Choroid plexus epithelial cell (primary cell): Measurements from ENCODE around the gene MAP1LC3C.

ENCODE experiments used
- DNase-seq: peaks from one replicate; pipeline ENCODE4 v3.0.0-alpha.2; 2010; ENCODE audit warnings: low read depth
- H3K4me3 ChIP-seq: 2 replicates; pipeline ENCODE4 v1.5.1; 2011; ENCODE audit warnings: low read depth, mild to moderate bottlenecking, control low read depth, low read length, moderate library complexity
- TF ChIP-seq, protein P1 (sequence below): conservative IDR thresholded peaks from 2 replicates; pipeline ENCODE4 v1.5.1; 2011; ENCODE audit warnings: low read depth, mild to moderate bottlenecking, control low read depth, inconsistent platforms, low read length, moderate library complexity

The MAP1LC3C gene

DNA sequence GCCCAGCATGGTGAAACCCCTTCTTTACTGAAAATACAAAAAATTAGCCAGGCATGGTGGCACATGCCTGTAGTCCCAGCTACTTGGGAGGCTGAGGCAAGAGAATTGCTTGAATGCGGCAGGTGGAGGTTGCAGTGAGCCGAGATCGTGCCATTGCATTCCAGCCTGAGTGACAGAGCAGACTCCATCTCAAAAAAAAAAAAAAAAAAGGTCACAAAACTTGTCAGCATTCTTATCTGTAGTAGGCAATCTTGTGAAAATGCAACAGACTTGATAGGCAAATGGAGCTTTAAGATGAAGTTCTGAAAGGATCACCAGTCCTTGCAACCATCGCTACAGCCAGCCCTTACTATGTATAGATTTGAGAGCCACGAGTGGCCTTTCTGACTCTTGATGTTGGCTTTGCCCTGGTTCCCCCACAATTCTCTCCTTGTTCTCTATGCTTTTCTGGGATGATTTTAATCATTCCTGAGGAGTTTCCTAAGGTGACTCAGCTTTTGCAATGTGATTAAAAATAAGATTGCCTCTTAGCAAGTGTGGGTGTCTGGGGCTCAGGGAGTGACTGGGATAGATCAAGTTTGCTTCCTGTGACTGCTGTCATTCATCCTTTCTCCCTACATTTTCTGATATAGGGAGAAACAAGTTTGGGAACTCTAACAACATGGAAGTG is 7.1 kb upstream of the MAP1LC3C start:
- H3K4me3 ChIP-seq = no peak overlapping the region
- no peak for DNase-seq
- TF ChIP-seq, protein P1, sequence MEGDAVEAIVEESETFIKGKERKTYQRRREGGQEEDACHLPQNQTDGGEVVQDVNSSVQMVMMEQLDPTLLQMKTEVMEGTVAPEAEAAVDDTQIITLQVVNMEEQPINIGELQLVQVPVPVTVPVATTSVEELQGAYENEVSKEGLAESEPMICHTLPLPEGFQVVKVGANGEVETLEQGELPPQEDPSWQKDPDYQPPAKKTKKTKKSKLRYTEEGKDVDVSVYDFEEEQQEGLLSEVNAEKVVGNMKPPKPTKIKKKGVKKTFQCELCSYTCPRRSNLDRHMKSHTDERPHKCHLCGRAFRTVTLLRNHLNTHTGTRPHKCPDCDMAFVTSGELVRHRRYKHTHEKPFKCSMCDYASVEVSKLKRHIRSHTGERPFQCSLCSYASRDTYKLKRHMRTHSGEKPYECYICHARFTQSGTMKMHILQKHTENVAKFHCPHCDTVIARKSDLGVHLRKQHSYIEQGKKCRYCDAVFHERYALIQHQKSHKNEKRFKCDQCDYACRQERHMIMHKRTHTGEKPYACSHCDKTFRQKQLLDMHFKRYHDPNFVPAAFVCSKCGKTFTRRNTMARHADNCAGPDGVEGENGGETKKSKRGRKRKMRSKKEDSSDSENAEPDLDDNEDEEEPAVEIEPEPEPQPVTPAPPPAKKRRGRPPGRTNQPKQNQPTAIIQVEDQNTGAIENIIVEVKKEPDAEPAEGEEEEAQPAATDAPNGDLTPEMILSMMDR = no peak

DNA sequence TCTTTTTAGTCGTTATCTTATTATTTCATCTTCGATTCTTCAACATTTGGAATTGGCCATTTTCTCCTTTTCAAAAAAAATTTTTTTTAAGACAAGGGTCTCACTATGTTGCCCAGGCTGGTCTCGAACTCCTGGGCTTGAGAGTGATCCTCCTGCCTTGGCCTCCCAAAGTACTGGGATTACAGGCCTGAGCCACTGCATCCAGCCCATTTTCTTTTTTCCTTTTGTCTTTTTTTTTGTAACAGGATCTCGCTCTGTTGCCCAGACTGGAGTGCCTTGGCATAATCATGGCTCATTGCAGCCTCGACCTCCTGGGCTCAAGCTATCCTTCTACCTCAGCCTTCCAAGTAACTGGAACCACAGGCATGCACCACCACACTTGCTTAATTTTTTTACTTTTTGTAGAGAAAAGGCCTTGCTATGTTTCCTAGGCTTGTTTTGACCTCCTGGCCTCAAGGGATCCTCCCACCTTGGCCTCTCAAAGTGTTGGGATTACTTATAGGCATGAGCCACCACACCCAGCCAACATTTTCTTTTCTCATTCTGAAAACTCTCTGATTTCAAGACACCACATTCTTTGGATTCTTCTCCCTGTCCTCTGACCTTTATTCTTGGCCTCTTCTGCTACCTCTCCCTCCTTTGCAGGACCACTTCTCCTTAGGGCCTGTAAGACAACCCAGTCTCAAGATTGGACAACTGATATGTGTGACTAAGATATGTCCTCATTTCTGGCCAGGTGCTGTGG is 6.0 kb upstream of the MAP1LC3C start:
- TF ChIP-seq, protein P1 = no peak
- DNase-seq = peak; percentile 22
- no peak overlapping the region for H3K4me3 ChIP-seq

DNA sequence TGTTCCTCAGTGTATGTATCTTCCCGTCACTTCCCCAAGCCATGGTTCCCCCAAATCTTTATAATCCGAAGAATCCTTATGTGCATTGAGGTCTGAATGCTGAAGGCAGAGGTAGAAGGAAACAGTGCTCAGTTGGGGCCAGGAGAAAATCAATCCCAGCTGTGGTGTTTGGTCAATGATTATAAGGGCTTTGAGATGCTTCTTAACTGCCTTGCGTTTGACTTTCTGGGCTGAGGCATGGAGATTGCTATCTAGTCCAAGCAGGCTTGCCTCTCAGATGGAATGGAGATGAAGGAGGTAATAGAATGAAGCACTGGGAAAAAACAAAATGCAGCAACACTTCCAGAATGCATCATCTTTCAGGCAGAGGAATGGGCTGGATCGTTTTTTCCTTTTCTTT is 3.6 kb upstream of the MAP1LC3C start:
- H3K4me3 ChIP-seq = no peak overlapping the region
- TF ChIP-seq, protein P1 = no peak
- no peak for DNase-seq

DNA sequence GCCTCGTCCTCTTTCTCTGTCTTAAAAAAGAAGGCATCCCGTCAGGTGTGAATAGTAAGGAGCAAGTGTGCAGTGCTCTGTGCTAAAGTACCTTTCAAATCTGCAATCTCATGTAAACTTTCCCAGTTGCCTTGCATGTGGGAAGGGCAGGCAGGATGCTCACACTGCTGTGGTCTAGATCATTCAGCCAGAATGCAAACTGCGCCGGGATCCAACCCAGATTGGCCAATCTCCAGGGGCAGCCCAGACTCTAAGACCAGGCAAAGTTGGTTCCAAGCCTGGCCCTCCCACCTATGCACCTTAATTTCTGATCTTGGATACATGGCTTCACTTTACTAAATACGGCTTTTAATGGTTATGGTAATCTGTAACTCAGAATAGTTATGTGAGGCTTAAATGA is 3.2 kb upstream of the MAP1LC3C start:
- H3K4me3 ChIP-seq = no peak overlapping the region
- no peak for DNase-seq
- TF ChIP-seq, protein P1 = no peak

DNA sequence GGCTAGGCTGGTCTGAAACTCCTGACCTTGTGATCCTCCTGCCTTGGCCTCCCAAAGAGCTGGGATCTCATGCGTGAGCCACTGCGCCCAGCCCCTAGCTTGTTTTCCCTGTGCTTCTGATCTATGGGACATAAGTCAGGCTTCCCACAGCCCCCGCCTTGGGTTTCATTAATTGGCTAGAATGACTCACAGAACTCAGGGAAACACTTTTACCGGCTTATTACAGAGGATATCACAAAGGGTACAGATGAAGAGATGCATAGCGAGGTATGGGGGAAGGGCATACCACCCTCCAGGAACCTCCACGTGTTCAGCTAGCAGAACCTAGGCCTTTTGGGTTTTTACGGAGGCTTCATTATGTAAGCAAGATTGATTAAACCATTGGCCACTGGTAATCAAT is 1.5 kb upstream of the MAP1LC3C start:
- no peak overlapping the region for H3K4me3 ChIP-seq
- TF ChIP-seq, protein P1 = no peak
- no peak for DNase-seq

DNA sequence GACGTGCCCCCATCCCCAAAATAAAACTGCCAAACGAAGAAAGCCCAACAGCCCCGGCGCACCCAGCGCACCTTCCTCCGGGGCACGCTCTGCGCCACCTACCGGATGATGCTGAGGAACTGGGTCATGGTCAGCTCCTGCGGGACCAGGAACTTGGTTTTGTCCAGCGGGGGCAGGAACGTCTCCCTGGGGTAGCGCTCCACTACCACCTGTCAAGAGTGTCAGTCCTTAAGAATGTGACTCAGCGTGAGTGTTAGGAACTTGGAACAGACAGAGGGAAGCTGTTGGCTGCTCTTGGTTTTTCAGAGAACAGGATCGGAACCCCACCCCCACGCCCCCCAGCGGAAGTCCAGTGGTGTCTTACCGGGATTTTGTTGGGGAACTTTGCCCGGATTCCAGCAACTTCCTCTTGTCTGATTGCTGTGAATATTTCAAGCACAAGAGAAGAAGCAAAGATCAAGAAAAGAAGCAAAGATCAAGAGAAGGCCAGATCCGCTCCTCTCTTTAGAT is 431 bp downstream of the MAP1LC3C start:
- DNase-seq = peak; percentile 79
- TF ChIP-seq, protein P1 = peak; percentile 79
- peak overlapping the region; percentile 57 for H3K4me3 ChIP-seq
